Neural cell (in vitro differentiated cells): Measurements from ENCODE around the gene DMBT1.

Experiments
- EZH2 ChIP-seq: fragments of 200-600, 300-800 bp; shearing (Covaris generic), sonication (generic); IDR thresholded peaks from 2 replicates; pipeline ENCODE4 v1.6.1; 2014; ENCODE audit warnings: antibody characterized with exemption, low read length, borderline replicate concordance, mild to moderate bottlenecking; ENCODE audit not compliant: insufficient read depth, poor library complexity, severe bottlenecking
- POLR2AphosphoS5 ChIP-seq: IDR thresholded peaks from 2 replicates; pipeline ENCODE4 v1.6.1; 2012
- RAD21 ChIP-seq: fragments of 450-650 bp; conservative IDR thresholded peaks from 2 replicates; pipeline ENCODE4 v1.6.1; 2014; ENCODE audit warnings: antibody characterized with exemption, mild to moderate bottlenecking, moderate library complexity
- SMC3 ChIP-seq: fragments of 450-650 bp; conservative IDR thresholded peaks from 2 replicates; pipeline ENCODE4 v1.6.1; 2014; ENCODE audit warnings: antibody characterized with exemption, mild to moderate bottlenecking, moderate library complexity; ENCODE audit not compliant: poor library complexity
- TAF1 ChIP-seq: IDR thresholded peaks from 2 replicates; pipeline ENCODE4 v1.6.1; 2012; ENCODE audit warnings: low read depth
- TF ChIP-seq, protein P1 (sequence below): fragments of 450-650 bp; IDR thresholded peaks from 2 replicates; pipeline ENCODE4 v1.5.1; 2014; ENCODE audit warnings: antibody characterized with exemption, mild to moderate bottlenecking, moderate library complexity; ENCODE audit not compliant: poor library complexity, severe bottlenecking
- TF ChIP-seq, protein P2 (sequence below): IDR thresholded peaks from 2 replicates; pipeline ENCODE4 v1.6.1; 2012; ENCODE audit warnings: borderline replicate concordance

DNA sequence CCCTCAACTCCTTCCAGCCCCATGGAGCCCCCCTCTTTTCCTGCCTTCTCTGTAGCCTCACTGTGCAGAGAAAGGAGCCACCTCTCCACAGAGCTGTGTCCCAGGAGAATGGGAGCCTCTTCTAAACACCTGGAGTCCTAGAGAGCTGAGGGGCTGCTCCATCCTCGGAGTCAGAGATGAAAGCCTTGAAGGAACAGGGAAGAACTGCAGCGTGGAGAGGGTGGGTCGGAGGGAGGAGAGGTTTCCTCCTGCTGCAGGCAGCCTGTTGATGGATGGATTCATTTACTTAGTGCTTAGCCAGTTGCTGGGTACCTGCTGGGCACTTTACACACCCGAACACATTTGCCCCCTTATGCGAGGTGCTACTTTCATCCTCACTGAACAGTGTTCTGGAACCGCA is 100.1 kb downstream of the DMBT1 start:
- TF ChIP-seq, protein P1, sequence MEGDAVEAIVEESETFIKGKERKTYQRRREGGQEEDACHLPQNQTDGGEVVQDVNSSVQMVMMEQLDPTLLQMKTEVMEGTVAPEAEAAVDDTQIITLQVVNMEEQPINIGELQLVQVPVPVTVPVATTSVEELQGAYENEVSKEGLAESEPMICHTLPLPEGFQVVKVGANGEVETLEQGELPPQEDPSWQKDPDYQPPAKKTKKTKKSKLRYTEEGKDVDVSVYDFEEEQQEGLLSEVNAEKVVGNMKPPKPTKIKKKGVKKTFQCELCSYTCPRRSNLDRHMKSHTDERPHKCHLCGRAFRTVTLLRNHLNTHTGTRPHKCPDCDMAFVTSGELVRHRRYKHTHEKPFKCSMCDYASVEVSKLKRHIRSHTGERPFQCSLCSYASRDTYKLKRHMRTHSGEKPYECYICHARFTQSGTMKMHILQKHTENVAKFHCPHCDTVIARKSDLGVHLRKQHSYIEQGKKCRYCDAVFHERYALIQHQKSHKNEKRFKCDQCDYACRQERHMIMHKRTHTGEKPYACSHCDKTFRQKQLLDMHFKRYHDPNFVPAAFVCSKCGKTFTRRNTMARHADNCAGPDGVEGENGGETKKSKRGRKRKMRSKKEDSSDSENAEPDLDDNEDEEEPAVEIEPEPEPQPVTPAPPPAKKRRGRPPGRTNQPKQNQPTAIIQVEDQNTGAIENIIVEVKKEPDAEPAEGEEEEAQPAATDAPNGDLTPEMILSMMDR: no peak
- TF ChIP-seq, protein P2, sequence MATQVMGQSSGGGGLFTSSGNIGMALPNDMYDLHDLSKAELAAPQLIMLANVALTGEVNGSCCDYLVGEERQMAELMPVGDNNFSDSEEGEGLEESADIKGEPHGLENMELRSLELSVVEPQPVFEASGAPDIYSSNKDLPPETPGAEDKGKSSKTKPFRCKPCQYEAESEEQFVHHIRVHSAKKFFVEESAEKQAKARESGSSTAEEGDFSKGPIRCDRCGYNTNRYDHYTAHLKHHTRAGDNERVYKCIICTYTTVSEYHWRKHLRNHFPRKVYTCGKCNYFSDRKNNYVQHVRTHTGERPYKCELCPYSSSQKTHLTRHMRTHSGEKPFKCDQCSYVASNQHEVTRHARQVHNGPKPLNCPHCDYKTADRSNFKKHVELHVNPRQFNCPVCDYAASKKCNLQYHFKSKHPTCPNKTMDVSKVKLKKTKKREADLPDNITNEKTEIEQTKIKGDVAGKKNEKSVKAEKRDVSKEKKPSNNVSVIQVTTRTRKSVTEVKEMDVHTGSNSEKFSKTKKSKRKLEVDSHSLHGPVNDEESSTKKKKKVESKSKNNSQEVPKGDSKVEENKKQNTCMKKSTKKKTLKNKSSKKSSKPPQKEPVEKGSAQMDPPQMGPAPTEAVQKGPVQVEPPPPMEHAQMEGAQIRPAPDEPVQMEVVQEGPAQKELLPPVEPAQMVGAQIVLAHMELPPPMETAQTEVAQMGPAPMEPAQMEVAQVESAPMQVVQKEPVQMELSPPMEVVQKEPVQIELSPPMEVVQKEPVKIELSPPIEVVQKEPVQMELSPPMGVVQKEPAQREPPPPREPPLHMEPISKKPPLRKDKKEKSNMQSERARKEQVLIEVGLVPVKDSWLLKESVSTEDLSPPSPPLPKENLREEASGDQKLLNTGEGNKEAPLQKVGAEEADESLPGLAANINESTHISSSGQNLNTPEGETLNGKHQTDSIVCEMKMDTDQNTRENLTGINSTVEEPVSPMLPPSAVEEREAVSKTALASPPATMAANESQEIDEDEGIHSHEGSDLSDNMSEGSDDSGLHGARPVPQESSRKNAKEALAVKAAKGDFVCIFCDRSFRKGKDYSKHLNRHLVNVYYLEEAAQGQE: no peak
- TF ChIP-seq POLR2AphosphoS5 (no peak), EZH2 (no peak), RAD21 (no peak), SMC3 (no peak), TAF1 (no peak)
